ENCODE measurements around the gene UNC5B.

- no peak for TF ChIP-seq CREM (CRISPR knock-in tag; IDR thresholded peaks at IDR 0.05)
- TF ChIP-seq MAX (CRISPR knock-in tag; IDR thresholded peaks at IDR 0.05): no peak
- TF ChIP-seq MLX (CRISPR knock-in tag; IDR thresholded peaks at IDR 0.05): no peak
- TF ChIP-seq CTCF (IDR thresholded peaks at IDR 0.05): no peak
- TF ChIP-seq OVOL2 (CRISPR knock-in tag; IDR thresholded peaks at IDR 0.05; ENCODE audit: borderline replicate concordance): no peak
- no peak for TF ChIP-seq ATF6 (CRISPR knock-in tag; IDR thresholded peaks at IDR 0.05)
- TF ChIP-seq ATF2 (CRISPR knock-in tag; IDR thresholded peaks at IDR 0.05; ENCODE audit: borderline replicate concordance, low read depth): no peak
- TF ChIP-seq SOX15 (CRISPR knock-in tag; IDR thresholded peaks at IDR 0.05): no peak
- no peak for TF ChIP-seq SP1 (CRISPR knock-in tag; conservative IDR thresholded peaks at IDR 0.05)
- no peak for TF ChIP-seq USF2 (CRISPR knock-in tag; IDR thresholded peaks at IDR 0.05)
These were observed 122.9 kb downstream of the UNC5B start for GRCh38 chr10:71335173-71335708.

Data from WTC11 (cell line).